ENCODE measurements around the gene SERPINE1. TPM values are rescaled to one million over a fixed set of nuclear protein-coding genes. Genes with fewer than 3 reads are reported as not detected.

Gene SERPINE1
- total and polyA plus RNA-seq, 2 of the 13 experiments (the other 11 are each of a cell fraction or from before 2014, with no cell fraction given), result 21.2 to 1,576 TPM

- TF ChIP-seq SP2 (CRISPR knock-in tag; IDR thresholded peaks at IDR 0.05) (no peak), DDIT3 (CRISPR knock-in tag; IDR thresholded peaks at IDR 0.05) (no peak), ZNF543 (CRISPR knock-in tag; IDR thresholded peaks at IDR 0.05) (no peak), ZNF768 (CRISPR knock-in tag; IDR thresholded peaks at IDR 0.05) (no peak), MLX (CRISPR knock-in tag; IDR thresholded peaks at IDR 0.05) (peak; percentile 76), POLR2A (IDR thresholded peaks at IDR 0.05; ENCODE audit: insufficient read depth in 1 of 2, low read depth in 2 of 2, low read length in 2 of 2) (no peak), ZNF414 (CRISPR knock-in tag; IDR thresholded peaks at IDR 0.05) (no peak), SAP130 (CRISPR knock-in tag; IDR thresholded peaks at IDR 0.05; ENCODE audit: low read depth) (peak; percentile 83), ZNF530 (CRISPR knock-in tag; IDR thresholded peaks at IDR 0.05; ENCODE audit: low read depth) (no peak), PCBP2 (optimal IDR thresholded peaks at IDR 0.05; ENCODE audit: low read depth, low read length, poor library complexity, severe bottlenecking) (no peak), ZNF746 (CRISPR knock-in tag; IDR thresholded peaks at IDR 0.05) (no peak), ZNF782 (CRISPR knock-in tag; IDR thresholded peaks at IDR 0.05; ENCODE audit: borderline replicate concordance) (no peak), ZNF329 (CRISPR knock-in tag; IDR thresholded peaks at IDR 0.05; ENCODE audit: low read depth) (no peak), CBX1 (IDR thresholded peaks at IDR 0.05; ENCODE audit: low read depth) (no peak), EEA1 (CRISPR knock-in tag; IDR thresholded peaks at IDR 0.05; ENCODE audit: borderline replicate concordance) (no peak), PATZ1 (CRISPR knock-in tag; IDR thresholded peaks at IDR 0.05) (0 out of 2 replicates have a peak, but pooled peaks have one; percentile 15), HNF1B (CRISPR knock-in tag; IDR thresholded peaks at IDR 0.05) (no peak), KDM5B (CRISPR knock-in tag; IDR thresholded peaks at IDR 0.05; ENCODE audit: borderline replicate concordance) (no peak), IRF1 (CRISPR knock-in tag; IDR thresholded peaks at IDR 0.05; ENCODE audit: low read depth) (no peak), TARDBP (CRISPR knock-in tag; IDR thresholded peaks at IDR 0.05) (no peak), ZNF260 (CRISPR knock-in tag; IDR thresholded peaks at IDR 0.05; ENCODE audit: borderline replicate concordance, low read depth) (no peak), NR0B2 (CRISPR knock-in tag; IDR thresholded peaks at IDR 0.05) (no peak), SRSF1 (optimal IDR thresholded peaks at IDR 0.05; ENCODE audit: low read depth, low read length) (no peak)
Observed at GRCh38 chr7:101104193-101104713, 22.7 kb upstream of the SERPINE1 start (continued).

All from HepG2 (cell line).